ENCODE measurements around the gene DST. TPM values are rescaled to one million over a fixed set of nuclear protein-coding genes. Genes with fewer than 3 reads are reported as not detected.

The DST gene
- total and polyA plus RNA-seq, 2 of the 4 experiments (the other 2 are of a cell fraction): 97.7 to 452 TPM

DNA sequence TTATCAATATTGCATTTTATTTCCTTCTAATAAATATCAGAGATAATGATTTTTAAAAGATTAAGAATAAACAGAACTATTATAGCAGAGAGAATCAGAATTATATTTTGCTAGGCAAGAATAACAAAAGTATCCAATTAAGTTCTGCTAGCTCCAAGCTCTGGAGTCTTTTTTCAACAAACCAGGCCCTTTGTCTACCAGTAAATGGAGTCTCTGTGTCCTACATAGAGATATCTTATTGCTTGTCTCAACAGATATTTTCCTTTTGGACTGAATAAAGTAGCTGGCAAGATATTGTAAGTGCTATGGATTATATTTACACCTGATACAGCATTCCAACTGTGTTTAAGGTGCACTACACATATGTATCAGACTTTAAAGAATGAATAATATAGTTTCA lies 107.1 kb downstream of the DST start:
- H3K4me3 ChIP-seq (ENCODE audit: insufficient read depth, low read depth, low read length): no peak overlapping the region
- no peak overlapping the region for H4K8ac ChIP-seq (ENCODE audit: low read depth in 2 of 2, low read length in 2 of 2)
- no peak overlapping the region for H3K18ac ChIP-seq (ENCODE audit: low read depth, low read length)
- TF ChIP-seq MAZ (IDR thresholded peaks at IDR 0.05; ENCODE audit: borderline replicate concordance, low read depth, low read length): no peak
- no peak for TF ChIP-seq USF2 (IDR thresholded peaks at IDR 0.05; ENCODE audit: low read depth, low read length)
- TF ChIP-seq ELK1 (IDR thresholded peaks at IDR 0.05; ENCODE audit: borderline replicate concordance, low read depth, low read length): no peak
- TF ChIP-seq RFX5 (IDR thresholded peaks at IDR 0.05; ENCODE audit: low read depth, low read length): no peak
- no TSS peak for BruUV-seq (replicated peaks)
- no peak overlapping the region for H3K9ac ChIP-seq (ENCODE audit: low read depth, low read length)
- H3K14ac ChIP-seq (replicated peaks; ENCODE audit: low read depth, low read length): no peak overlapping the region
- H4K20me1 ChIP-seq (ENCODE audit: insufficient read depth, low read length): peaks cover 4% of the 10 kb centered on the region; the same call in 1 of the 2 replicates
- no peak overlapping the region for H3K56ac ChIP-seq (ENCODE audit: extremely low read depth, insufficient read depth, low read length)
- no peak for ATAC-seq (ENCODE audit: low read depth)
- H3K27me3 ChIP-seq (ENCODE audit: control insufficient read depth, insufficient read depth, low read length): no peaks in the 10 kb centered on the region
- H2BK5ac ChIP-seq (ENCODE audit: low read depth, low read length, poor library complexity, severe bottlenecking): no peak overlapping the region
- H3K9me3 ChIP-seq (ENCODE audit: control insufficient read depth, insufficient read depth, low read length): no peaks in the 10 kb centered on the region
- no peak overlapping the region for H2AK9ac ChIP-seq (replicated peaks; ENCODE audit: low read depth, low read length, poor library complexity)
- peaks cover 33% of the 10 kb centered on the region for H3K36me3 ChIP-seq (ENCODE audit: control insufficient read depth, insufficient read depth, low read length)
- H2AFZ ChIP-seq (replicated peaks; ENCODE audit: low read length, poor library complexity): no peak overlapping the region
- intact Hi-C loops (cut with micrococcal nuclease): no loop called here
- H3K4ac ChIP-seq (ENCODE audit: low read depth, low read length): no peak overlapping the region
- H2AK5ac ChIP-seq (ENCODE audit: low read depth, low read length): no peak overlapping the region
- no peak overlapping the region for H3K4me2 ChIP-seq (ENCODE audit: low read depth, low read length)
- in situ Hi-C loops (cut with MboI; ENCODE audit: low sequenced_read_pairs): no loop called here
- dilution Hi-C loops (cut with HindIII; ENCODE audit: low sequenced_read_pairs, unreplicated experiment): no loop called here
- H2BK20ac ChIP-seq (ENCODE audit: low read depth, low read length): no peak overlapping the region
- H2BK120ac ChIP-seq (ENCODE audit: low read depth, low read length): no peak overlapping the region
- no peak overlapping the region for H2BK15ac ChIP-seq (ENCODE audit: low read depth, low read length)
- ChIA-PET CTCF (no interaction called here), POLR2A (ENCODE audit: unreplicated experiment) (no interaction called here)
- no peak overlapping the region for H4K5ac ChIP-seq (ENCODE audit: low read depth, low read length)
- no peak overlapping the region for H4K91ac ChIP-seq (ENCODE audit: insufficient read depth, low read depth, low read length)
- H3K27ac ChIP-seq (ENCODE audit: insufficient read depth, low read length): no peak overlapping the region
- H3K79me1 ChIP-seq (ENCODE audit: low read depth in 1 of 2, low read length in 2 of 2): peaks cover 49 to 72% of the 10 kb centered on the region in 2 experiments
- H3K9me1 ChIP-seq (ENCODE audit: insufficient read depth, low read length): peaks cover 6% of the 10 kb centered on the region
- H3K23ac ChIP-seq (ENCODE audit: low read depth, low read length): no peak overlapping the region
- H3K4me1 ChIP-seq (ENCODE audit: control insufficient read depth, insufficient read depth, low read length): peaks cover 7% of the 10 kb centered on the region
- DNase-seq: no peak
